ENCODE data around the gene PEX5L.
"Not testable (repeated sequence)": the region's sequence is repeated elsewhere in the genome, so short reads cannot be mapped to it uniquely, and the experiment has no call there.

PEX5L gene

DNA sequence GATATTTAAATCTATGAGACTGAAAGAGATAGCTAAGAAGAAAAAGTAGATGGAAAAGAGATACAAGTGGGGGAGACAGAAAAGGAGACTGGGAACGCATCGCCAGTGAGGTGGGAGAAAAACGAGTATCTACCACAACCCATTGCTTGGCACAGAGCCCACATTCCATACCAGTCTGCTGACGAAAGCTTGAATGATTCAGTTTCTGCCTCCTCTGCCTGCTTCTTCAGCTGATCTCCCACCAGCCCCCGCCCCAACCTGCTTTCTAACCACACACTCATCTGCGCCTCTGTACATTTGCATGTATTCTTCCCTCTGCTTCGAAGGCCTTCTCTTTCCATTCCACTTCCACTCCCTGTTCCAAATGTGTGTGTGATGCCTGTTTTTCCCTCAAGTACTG, 195.8 kb downstream of the PEX5L start:
- DNase-seq = peak in 1 of 56 donors; percentile 2

DNA sequence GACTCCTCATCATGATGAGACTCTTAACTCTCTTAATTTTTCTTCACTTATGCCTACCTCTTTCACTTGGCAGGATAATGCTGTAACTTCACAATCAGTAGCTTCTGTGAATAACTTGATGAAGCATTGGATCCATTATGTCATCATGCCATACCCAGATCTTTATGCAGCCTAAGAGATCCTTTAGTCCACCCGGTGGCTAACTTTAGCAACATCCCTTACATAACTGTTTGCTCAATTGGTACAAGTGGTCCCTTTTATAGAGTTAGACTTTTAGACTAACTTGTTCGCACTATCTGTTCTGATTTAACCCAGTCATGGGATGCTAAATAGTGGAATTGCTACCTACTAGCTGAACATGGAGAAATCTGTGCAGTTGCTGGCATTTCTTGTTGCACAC, 199.4 kb downstream of the PEX5L start:
- DNase-seq = no peak

DNA sequence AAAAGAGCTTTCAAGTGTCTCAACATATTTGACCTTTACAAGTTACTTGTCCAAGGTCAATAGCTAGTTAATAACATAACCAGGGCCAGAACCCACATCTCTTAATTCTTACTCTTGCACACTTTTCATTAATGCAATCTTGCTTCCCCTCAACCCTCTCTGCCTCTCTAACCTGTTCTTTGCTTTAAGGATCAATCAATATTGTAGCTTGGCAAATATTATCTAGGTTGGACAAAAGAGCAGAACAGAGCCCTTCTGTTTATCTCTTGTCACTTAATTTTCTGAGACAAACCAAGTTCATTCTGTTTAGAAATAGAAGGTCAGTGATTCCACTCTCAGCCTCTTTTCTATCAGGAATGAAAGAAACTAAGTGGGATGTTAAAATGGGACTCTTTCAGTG, 203.4 kb downstream of the PEX5L start:
- no peak for DNase-seq

DNA sequence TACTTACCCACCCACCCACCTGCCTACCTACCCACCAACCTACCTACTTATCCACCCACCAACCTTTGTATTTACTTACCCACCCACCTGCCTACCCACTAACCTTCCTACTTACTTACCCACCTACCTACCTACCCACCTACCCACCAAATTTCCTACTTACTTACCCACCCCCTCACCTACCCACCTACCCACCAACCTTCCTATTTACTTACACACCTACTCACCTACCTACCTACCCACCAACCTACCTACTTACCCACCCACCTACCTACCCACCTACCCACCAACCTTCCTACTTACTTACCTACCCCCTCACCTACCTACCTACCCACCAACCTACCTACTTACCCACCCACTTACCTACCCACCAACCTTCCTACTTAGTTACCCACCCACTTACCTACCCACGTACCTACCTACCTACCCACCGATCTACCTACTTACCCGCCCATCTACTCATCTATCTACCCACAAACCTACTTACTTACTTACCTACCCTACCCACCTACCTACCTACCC, 204.3 kb downstream of the PEX5L start:
- DNase-seq = no peak

DNA sequence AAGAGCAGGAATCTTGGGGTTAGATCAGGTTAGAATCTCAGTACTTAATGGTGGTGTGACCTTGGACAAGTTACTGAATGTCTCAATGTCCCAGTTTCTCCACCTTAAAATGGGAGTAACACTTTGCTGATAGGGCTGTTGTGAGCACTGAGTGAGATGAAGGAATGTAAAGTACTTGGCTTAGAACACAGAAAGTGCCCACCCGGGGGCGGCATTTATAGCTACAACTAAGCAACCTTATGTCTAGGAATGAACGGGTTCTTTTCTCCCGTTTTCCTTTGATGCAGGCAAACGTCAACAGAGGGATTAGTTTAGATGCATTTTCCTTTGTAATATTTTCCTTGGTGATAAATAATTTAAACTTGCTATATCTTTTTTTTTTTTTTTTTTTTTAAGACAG, 207.3 kb downstream of the PEX5L start:
- DNase-seq = no peak

DNA sequence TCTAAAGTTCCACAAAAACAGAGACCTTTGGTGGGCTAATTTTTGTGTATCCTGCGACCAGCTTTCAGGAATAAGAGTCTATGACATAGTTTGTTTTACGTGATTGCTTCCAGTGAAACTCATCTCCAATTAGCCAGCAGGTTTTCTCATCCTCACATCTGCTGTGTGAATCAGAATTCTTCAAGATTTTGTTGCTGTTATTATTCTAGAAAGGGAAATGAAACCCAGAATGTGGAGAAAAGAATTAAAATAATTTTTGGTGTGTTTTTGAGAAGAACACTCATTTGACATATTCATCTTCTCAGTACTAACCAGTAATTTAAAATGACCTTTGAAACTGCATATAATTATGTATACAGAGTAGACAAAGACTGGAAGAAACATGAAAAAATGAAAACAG, 208.0 kb downstream of the PEX5L start:
- no peak for DNase-seq

DNA sequence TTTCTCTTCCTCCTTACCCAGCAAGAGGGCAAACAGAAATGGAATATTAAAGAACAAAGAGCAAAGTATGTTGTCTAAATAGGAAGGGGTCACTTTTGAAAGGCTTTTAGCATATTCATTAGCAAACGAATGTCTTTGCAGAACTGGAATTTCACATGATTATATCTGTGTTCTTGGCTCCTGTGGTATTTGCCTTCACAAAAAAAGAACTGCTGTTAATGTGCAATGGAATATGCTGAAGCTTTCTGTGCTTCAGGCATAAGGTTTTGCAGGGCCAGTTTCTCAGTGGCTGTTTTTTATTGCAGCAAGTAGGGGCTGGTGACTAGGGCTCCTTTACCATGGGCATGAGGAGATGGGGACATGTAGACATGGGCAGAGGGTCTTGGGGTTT, 210.5 kb downstream of the PEX5L start:
- DNase-seq = no peak

DNA sequence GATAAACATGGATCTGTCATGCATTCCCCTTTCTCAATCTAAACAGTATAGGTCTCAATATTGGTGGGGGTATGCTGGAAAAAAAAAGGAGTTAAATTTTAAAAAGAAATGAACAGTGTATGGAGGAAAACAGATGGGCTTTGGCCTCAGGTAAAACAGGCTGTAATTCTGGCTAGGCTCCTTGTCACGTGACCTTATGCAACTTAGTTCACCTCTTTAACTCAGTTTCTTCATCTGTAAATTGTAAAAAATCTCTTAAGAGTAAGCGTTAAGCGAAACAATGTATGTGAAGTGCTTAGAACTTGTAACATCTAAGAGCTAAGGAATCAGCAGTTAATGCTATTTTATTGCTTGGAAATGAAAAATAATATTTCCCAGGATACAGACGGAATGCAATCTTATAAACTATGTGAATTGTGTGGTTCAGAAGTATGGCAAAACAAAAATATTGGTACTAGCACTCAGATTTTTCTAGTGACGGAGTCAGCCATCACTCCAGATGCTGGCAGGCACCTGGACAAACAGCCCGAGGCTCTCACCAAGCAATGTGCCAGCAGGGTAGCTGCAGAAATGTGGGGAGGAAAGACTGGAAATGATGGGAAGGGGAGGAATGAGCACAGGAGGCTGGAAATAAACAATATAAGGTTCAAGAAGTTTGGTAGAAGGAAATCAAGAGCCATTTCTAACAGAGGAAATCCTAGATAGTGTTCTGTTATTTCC, 211.1 kb downstream of the PEX5L start:
- no peak for DNase-seq

DNA sequence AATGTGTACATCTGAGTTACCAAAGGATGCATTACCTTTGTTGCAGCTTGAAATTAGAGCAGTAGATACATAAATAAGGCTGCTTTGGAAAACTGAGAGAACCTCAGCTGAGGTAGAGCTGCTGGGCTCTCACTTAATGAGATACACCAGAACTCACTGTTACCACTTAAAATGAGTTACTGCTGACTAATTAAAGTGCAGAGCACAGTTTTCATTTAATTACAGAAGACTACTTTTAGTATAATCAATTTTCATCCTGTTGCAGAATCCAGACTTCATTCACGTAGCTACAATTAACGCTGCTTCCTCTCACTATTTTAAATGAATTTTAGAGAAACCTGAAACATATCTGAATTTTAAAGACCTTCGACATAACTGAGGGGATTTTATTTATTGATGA, 214.4 kb downstream of the PEX5L start:
- no peak for DNase-seq

DNA sequence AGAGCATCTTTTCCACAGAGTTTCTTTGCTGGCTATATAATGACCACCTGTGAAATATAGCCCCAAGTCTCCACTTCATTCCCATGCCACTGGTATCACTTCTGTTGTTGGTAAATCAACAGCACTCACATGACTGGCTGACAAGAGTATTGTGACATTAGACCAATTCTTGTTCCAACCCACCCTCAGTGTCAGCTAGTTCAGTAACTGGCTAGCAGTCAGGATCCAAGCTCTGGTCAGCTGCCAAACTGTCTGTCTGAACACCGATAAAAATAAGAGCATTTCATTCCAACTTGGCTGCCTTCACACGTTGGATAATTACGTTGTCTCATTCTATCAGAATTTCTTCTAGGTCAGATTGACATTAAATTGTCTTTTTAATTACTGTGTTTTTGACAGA, 217.4 kb downstream of the PEX5L start:
- peak in 1 of 56 donors; percentile 13 for DNase-seq

DNA sequence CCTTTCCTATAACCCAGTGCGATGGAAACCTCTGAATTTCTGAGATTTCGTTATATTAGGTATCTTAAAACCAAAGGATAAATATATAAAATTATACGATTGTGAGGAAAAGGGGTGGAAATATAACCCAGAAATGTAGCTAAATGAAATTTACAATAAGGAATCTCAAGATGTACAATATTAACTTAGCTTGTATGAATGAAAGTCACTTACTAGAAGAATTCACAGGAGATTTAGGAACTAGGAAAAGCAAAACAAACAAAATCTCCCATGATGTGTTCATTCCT, 224.7 kb downstream of the PEX5L start:
- no peak for DNase-seq

DNA sequence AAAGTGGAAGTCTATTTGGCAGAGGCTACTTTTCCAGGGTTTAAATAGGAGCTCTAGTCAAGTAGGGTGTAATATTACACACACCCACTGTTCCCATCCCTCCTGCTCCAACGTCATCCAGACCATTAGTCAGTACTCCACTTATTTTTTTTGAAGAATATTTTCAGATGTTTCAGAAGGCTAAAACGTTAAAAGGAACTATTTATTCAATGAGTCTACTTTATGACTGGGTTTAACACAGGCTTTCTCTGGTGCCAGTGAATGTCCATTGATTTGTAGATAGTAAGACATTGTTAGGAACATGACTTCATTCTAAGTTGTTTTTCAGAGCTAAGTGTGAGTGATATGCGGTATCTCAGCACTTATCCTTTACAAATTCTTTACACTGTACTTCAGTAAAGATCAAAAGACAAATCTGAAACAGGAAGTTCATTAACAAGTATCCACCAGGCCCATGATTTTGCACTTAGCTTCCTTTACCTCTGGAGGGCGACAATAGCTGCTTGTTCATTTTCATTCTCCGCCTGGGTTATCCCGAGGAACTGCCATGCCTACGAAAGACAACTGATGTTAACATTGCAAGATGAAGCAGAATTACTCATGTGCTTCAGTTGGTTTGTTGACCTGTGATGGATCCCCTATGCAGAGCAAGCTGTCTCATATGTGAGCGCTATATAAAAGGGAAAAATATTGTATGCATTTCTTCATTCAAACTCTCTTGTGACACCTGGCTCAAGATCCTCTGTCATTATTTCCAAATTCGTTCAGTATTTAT, 225.2 kb downstream of the PEX5L start:
- DNase-seq = peak in 33 of 56 donors; percentile 1 to 47 (median 11)

DNA sequence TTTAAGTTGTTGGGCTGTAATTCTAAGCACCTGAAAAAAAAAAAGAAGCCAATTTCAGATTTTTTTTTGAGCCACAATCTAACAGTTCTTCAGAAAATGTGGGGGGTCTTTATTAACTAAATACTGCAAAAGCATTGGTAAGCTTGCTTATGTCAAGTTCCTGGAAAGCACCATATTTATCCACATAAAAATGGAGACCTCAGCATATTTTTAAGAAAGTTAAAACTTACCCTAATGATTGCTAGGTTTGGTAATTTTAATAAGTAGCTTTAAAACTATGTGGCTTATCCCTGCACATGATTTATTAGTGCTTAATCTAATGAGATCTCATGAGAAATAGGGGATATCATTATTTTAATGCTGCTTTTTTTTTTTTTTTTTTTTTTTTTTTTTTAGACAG, 227.1 kb downstream of the PEX5L start:
- no peak for DNase-seq

DNA sequence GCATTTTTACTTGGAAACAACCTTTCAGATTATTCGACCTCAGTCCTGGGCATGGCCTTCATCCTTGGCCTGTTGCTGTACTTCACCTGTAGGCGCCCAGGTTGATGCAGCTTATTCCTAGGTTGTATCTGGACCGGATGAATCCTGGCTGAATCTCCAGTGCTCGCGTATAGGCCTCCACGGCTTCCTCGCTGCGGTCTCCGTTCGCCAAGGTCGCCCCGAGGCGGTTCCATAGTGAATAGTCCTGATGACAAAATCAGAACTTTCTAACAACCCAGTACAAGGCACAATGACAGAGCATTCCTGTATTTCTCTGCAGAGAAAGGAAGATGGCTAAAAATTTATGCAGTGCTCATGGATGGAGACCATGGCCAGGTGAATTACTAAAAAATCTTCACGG, 229.1 kb downstream of the PEX5L start:
- no peak for DNase-seq

DNA sequence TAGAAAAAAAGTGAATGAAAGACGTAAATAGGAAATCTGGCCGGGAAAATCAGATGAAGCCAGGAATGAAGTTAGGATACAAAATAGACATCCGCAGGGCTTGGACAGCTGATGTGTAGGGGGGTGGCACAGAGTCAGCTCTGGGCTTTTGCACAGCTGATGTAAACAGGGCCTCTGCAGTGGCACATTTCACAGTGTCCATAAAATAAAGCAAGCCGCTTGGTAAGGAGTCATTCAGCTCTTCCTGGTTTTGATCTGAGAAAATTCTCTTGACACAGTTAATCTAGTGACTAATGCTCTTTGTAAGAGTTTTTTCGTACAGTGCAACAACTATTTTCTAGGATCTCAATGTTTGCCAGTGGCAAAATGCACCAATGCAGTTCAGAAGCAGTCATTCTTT, 230.6 kb downstream of the PEX5L start:
- DNase-seq = no peak

DNA sequence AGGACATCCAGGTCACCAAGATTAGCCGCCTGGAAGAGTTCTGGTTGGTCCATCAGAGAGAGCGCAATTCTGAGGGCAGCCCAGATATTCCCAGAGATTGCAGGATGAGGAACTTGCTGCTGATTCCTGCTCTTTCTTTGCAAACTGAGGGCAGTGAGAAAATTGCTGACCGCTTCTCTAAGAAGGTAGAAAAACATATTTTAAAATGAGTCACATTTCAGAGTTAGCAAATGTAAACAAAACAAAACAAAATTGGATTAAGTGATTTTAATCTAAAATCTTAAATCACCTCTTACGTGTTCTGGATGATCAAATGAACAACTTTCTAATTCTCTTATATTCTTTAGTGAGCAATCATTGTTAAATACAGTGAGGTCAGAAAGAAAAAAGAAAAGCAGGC, 234.9 kb downstream of the PEX5L start:
- DNase-seq = no peak

DNA sequence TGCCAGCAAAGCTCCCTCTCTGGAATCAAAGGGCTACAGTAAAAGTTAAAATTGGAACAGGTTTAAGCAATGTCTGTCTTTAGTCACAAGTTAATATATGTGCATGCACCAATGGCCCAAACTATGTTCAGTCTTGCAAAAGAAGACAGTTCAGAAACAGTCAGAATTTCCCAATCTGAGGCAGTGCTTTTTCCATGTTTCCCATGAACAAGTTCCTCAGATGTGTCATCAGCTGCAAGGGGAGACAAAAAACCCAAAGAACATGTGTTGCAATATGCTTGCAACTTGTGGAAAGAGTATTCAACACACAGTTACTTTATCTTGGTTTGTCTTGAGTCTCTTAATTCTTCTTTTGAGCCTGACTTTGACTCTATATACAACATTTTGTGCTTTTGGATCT, 235.5 kb downstream of the PEX5L start:
- DNase-seq = no peak

DNA sequence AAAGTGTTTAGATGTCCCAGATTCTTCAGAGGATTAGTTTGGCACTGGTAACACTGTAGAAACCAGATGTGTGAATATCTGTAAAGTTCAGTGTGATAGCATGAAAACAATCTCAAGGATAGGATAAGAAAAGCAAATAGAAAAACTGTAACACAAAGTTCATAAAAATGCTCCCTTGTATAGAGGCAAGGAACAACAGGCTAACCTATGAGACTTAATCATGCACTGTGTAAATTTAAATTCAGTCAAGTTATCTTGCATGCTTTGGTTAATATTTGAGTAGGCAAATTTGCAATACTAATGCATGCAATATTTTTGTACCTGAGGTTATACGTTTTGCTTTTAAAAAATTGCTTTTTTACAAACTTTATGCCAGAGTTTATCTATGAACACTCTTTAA, 239.5 kb downstream of the PEX5L start:
- DNase-seq = no peak

DNA sequence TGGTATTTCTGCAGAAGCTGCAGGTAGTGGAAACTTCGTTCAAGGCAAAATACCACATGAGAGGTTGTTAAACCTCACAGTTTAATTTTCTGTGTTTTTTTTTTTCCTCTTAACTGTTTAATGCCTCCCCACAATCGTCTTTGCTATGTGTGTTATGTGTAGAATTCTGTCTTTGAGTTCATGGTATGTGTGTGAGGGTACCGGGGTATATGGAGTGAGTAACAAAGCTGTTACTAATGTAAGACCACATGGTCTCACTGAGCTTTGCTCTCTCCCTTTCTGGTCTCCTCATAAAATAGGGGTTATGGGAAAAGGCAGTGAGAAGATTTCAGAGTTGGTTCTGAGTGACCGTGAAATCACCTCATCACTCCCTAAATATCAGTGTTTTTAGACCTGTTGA, 240.3 kb downstream of the PEX5L start:
- no peak for DNase-seq

DNA sequence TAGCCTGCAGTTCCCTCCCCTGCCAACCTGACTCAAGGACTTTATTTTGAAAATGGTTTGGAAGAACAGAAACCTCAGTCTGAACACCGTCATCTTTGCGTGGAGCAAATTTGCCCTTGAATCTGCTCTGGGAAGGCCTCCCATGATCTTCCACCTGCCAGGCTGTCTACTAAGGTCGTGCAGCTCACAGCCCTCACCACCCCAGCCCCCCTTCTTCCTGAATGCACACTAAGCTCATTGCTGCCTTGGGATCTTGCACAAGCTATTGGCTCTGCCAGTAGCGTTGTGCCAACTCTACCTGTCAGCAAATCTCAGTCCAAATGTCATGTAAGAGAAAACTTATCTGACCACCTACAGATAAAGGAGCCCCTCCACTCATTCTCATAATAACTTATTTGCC, 242.4 kb downstream of the PEX5L start:
- no peak for DNase-seq

DNA sequence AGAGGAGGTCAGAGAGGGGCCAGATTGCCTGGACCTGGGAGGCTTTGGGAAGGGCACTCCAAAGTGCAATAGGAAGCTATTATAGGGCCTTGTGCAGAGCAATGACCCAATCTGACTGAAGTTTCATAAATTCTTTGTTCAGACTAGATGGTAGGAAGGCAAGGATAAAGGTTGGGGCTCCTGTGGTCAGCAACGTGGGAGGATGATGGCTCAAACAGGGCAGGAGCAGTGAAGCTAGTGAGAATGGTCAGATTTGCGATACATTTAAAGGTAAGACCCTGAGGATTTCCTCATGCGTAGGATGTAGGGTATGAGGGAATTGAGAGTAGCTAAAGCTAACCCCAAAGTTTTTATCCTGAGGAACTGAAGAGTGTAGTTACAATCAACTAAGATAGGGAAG, 244.9 kb downstream of the PEX5L start:
- DNase-seq = no peak

DNA sequence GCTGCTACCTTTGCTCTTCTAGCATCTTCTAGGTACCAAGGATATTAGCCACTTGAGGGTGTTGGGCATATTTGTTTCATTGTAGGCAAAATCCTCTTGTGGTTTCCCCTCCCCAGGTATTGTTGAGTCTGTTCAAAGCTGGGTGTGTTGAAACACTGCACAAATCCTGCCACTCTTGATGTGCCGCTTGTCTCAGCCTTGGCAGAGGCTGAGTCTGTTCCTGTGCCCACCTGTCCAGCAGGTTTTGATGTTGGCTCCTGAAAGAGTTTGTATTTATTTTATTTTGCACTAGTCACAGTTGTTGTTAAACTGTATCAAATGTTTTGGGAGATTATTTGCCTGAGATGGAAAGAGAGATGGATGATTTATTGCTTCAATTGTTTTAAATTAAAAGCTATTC, 247.7 kb downstream of the PEX5L start:
- no peak for DNase-seq

DNA sequence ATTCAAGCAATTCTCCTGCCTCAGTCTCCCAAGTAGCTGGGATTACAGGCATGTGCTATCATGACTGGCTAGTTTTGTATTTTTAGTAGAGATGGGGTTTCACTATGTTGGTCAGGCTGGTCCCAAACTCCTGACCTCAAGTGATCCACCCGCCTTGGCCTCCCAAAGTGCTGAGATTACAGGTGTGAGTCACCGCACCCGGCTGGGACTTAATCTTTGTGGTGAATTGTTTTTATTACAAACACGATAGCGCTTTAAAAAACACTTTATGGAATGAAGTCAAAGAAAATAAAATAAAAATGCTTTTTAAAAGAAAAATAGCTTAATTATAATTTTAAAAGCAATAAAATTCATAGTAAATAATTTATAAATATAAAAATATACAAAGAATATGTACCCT, 253.9 kb downstream of the PEX5L start:
- not testable (repeated sequence) for DNase-seq
